CD4-positive, alpha-beta T cell (primary cell): ENCODE measurements around the gene FBXO28. TPM values are rescaled to one million over a fixed set of nuclear protein-coding genes. Genes with fewer than 3 reads are reported as not detected.

ENCODE experiments used
- ATAC-seq: fragments of 200-7000 bp; cut with Tn5 transposase; one replicate; pipeline ENCODE4 v1.10.0; 2022; ENCODE audit warnings: mild to moderate bottlenecking; ENCODE audit not compliant: poor library complexity
- CTCF ChIA-PET: fragments of 350-600 bp; sonication (Branson Sonifier 250); formaldehyde crosslinking; loops from one replicate; lab custom pipeline; 2021; ENCODE audit warnings: antibody characterized with exemption, inconsistent platforms; lab: Charles Lee
- POLR2A ChIA-PET: fragments of 350-600 bp; sonication (Branson Sonifier 250); formaldehyde crosslinking; loops from one replicate; lab custom pipeline; 2021; ENCODE audit warnings: antibody characterized with exemption, inconsistent platforms; lab: Charles Lee
- DNase-seq, 14 experiments: peaks; one replicate each; pipeline ENCODE4 v3.0.0-alpha.2; 2013 to 2020; ENCODE audit warnings: mixed read lengths in 2 of 14
- H3K27ac ChIP-seq, 2 donors: one replicate each; pipeline versions ENCODE4 v1.5.1 to v1.7.0; 2013; ENCODE audit warnings: low read length in 2 of 2, low read depth in 1 of 2, mild to moderate bottlenecking in 1 of 2
- H3K27me3 ChIP-seq, 2 experiments: 1 replicate in 1 of 2; 2 replicates in 1 of 2; pipeline versions ENCODE4 v1.6.1 to v1.7.0; 2013; ENCODE audit warnings: low read length in 2 of 2, control low read depth in 1 of 2, mild to moderate bottlenecking in 1 of 2, moderate library complexity in 1 of 2; ENCODE audit not compliant: insufficient read depth in 2 of 2, control insufficient read depth in 1 of 2
- H3K36me3 ChIP-seq: one replicate; pipeline ENCODE4 v1.6.1; 2013; ENCODE audit warnings: low read length, control low read depth; ENCODE audit not compliant: insufficient read depth
- H3K4me1 ChIP-seq: one replicate; pipeline ENCODE4 v1.6.1; 2013; ENCODE audit warnings: low read length, control low read depth; ENCODE audit not compliant: insufficient read depth
- H3K4me3 ChIP-seq: one replicate; pipeline ENCODE4 v1.5.1; 2013; ENCODE audit warnings: mild to moderate bottlenecking, low read length, moderate library complexity
- H3K9me3 ChIP-seq, 2 experiments: 1 replicate in 1 of 2; 2 replicates in 1 of 2; pipeline versions ENCODE4 v1.6.1 to v1.7.0; 2013; ENCODE audit warnings: low read length in 2 of 2, mild to moderate bottlenecking in 2 of 2, control low read depth in 1 of 2, moderate library complexity in 1 of 2; ENCODE audit not compliant: control insufficient read depth in 1 of 2, insufficient read depth in 1 of 2
- H3K27ac Mint-ChIP-seq: one replicate; pipeline ENCODE4 v1.8.0; 2020; ENCODE audit warnings: mixed read lengths
- H3K27me3 Mint-ChIP-seq: one replicate; pipeline ENCODE4 v1.8.0; 2021; ENCODE audit warnings: mixed read lengths
- H3K36me3 Mint-ChIP-seq: one replicate; pipeline ENCODE4 v1.8.0; 2021; ENCODE audit warnings: low read depth, mixed read lengths
- H3K4me1 Mint-ChIP-seq: one replicate; pipeline ENCODE4 v1.8.0; 2021; ENCODE audit warnings: low read depth, mixed read lengths
- H3K4me3 Mint-ChIP-seq: one replicate; pipeline ENCODE4 v1.8.0; 2020; ENCODE audit warnings: mild to moderate bottlenecking, mixed read lengths
- H3K9me3 Mint-ChIP-seq: one replicate; pipeline ENCODE4 v1.8.0; 2020; ENCODE audit warnings: mixed read lengths
- CTCF ChIP-seq: fragments of 200-600 bp; IDR thresholded peaks from one replicate; pipeline ENCODE4 v1.8.0; 2022; ENCODE audit warnings: antibody characterized with exemption, mild to moderate bottlenecking
- intact Hi-C, 2 experiments: fragments of 100-400 bp; cut with DNase I in 1 of 2; cut with micrococcal nuclease in 1 of 2; formaldehyde crosslinking; loops; one replicate each; pipeline versions ENCODE4 v1.15.1 to v1.9.0; 2023 to 2025; cut with DNase I, micrococcal nuclease
- total RNA-seq, 174 experiments: library from RNA in 2 of 174; stranded (reverse) in 2 of 174; gene quantifications; one replicate each; pipeline ENCODE4 v1.2.3 and lab custom pipeline; 2021 to 2026

Gene FBXO28
- total RNA-seq, 2 experiments from 2014 or later, result 32.5 to 37.1 TPM

GRCh38 chr1:224196813-224197600 lies 83.1 kb downstream of the FBXO28 start:
- ChIA-PET CTCF (interaction anchor here (0.6 kb wide), 1 partner anchor 470 kb away, joined by 4 read pairs; no protein-coding TSS in a partner anchor), POLR2A (no interaction called here)
- no peak for TF ChIP-seq CTCF
- ATAC-seq, result no peak
- Mint-ChIP-seq H3K4me1 (peaks cover 5% of the 10 kb centered on the region), H3K4me3 (no peak overlapping the region), H3K27me3 (no peaks in the 10 kb centered on the region), H3K36me3 (peaks cover 29% of the 10 kb centered on the region), H3K27ac (no peak overlapping the region), H3K9me3 (no peaks in the 10 kb centered on the region)
- H3K9me3 ChIP-seq, result no peaks in the 10 kb centered on the region
- no peak overlapping the region for H3K4me3 ChIP-seq
- no peaks in the 10 kb centered on the region for H3K27me3 ChIP-seq
- intact Hi-C loops, result no loop called here
- DNase-seq, result no peak
- no peaks in the 10 kb centered on the region for H3K4me1 ChIP-seq
- H3K36me3 ChIP-seq, result peaks cover 23% of the 10 kb centered on the region
- no peak overlapping the region for H3K27ac ChIP-seq

- DNase-seq, result no peak
- ATAC-seq, result no peak
- H3K9me3 Mint-ChIP-seq, result no peaks in the 10 kb centered on the region
- no peaks in the 10 kb centered on the region for H3K27me3 Mint-ChIP-seq
- peaks cover 17% of the 10 kb centered on the region for H3K36me3 Mint-ChIP-seq
- no peaks in the 10 kb centered on the region for H3K27me3 ChIP-seq
- H3K4me3 ChIP-seq, result no peak overlapping the region
- no peaks in the 10 kb centered on the region for H3K9me3 ChIP-seq
- no peak overlapping the region for H3K27ac ChIP-seq
- CTCF ChIA-PET, result no interaction called here
- H3K27ac Mint-ChIP-seq, result no peak overlapping the region
- no peaks in the 10 kb centered on the region for H3K4me1 ChIP-seq
- H3K36me3 ChIP-seq, result peaks cover 7% of the 10 kb centered on the region
- H3K4me3 Mint-ChIP-seq, result no peak overlapping the region
- TF ChIP-seq CTCF, result no peak
- intact Hi-C loops, result no loop called here
- POLR2A ChIA-PET, result no interaction called here
- peaks cover 5% of the 10 kb centered on the region for H3K4me1 Mint-ChIP-seq
These were observed 84.7 kb downstream of the FBXO28 start for GRCh38 chr1:224198572-224198971.

GRCh38 chr1:224199679-224200078 lies 85.8 kb downstream of the FBXO28 start:
- intact Hi-C loops, result no loop called here
- no peak for TF ChIP-seq CTCF
- CTCF ChIA-PET, result no interaction called here
- no peaks in the 10 kb centered on the region for H3K9me3 Mint-ChIP-seq
- ATAC-seq (no peak), DNase-seq (no peak)
- Histone ChIP-seq H3K27me3 (no peaks in the 10 kb centered on the region), H3K4me3 (no peak overlapping the region), H3K36me3 (peaks cover 3% of the 10 kb centered on the region), H3K4me1 (peaks cover 2% of the 10 kb centered on the region), H3K27ac (no peak overlapping the region), H3K9me3 (no peaks in the 10 kb centered on the region)
- POLR2A ChIA-PET, result interaction anchor here (0.6 kb wide), 1 partner anchor 162 kb away, joined by 5 read pairs; no protein-coding TSS in a partner anchor
- no peaks in the 10 kb centered on the region for H3K27me3 Mint-ChIP-seq
- H3K27ac Mint-ChIP-seq, result no peak overlapping the region
- H3K4me1 Mint-ChIP-seq, result peaks cover 2% of the 10 kb centered on the region
- no peak overlapping the region for H3K4me3 Mint-ChIP-seq
- peaks cover 9% of the 10 kb centered on the region for H3K36me3 Mint-ChIP-seq
